Activated B cell treated with CpG ODN at 0.5 μM for 24 hours (primary cell): ENCODE data around the gene SFSWAP. TPM values are rescaled to one million over a fixed set of nuclear protein-coding genes. Genes with fewer than 3 reads are reported as not detected.

Experiments
- ATAC-seq: fragments of 200-7000 bp; cut with Tn5 transposase; one replicate; pipeline ENCODE4 v1.10.0; 2021; ENCODE audit warnings: low read depth, mild to moderate bottlenecking, moderate library complexity
- CTCF ChIA-PET: fragments of 350-600 bp; sonication (Branson Sonifier 250); formaldehyde crosslinking; loops from one replicate; lab custom pipeline; 2021; ENCODE audit warnings: antibody characterized with exemption; lab: Charles Lee
- POLR2A ChIA-PET: fragments of 350-600 bp; sonication (Branson Sonifier 250); formaldehyde crosslinking; loops from one replicate; lab custom pipeline; 2021; ENCODE audit warnings: antibody characterized with exemption; lab: Charles Lee
- DNase-seq: peaks from one replicate; pipeline ENCODE4 v3.0.0; 2022
- H3K27ac Mint-ChIP-seq: one replicate; pipeline ENCODE4 v1.8.0; 2020; ENCODE audit warnings: mixed read lengths
- H3K27me3 Mint-ChIP-seq: one replicate; pipeline ENCODE4 v1.8.0; 2021; ENCODE audit warnings: mixed read lengths
- H3K36me3 Mint-ChIP-seq: one replicate; pipeline ENCODE4 v1.8.0; 2021; ENCODE audit warnings: low read depth, mixed read lengths
- H3K4me1 Mint-ChIP-seq: one replicate; pipeline ENCODE4 v1.8.0; 2021; ENCODE audit warnings: mixed read lengths
- H3K4me3 Mint-ChIP-seq: one replicate; pipeline ENCODE4 v1.8.0; 2020; ENCODE audit warnings: mild to moderate bottlenecking, mixed read lengths
- H3K9me3 Mint-ChIP-seq: one replicate; pipeline ENCODE4 v1.8.0; 2020; ENCODE audit warnings: mixed read lengths
- intact Hi-C: fragments of 100-400 bp; cut with micrococcal nuclease; formaldehyde crosslinking; loops from one replicate; pipeline ENCODE4 v1.15.1; 2024
- total RNA-seq: library from RNA; stranded (reverse); gene quantifications from 2 replicates; pipeline ENCODE4 v1.2.3, GENCODE V29; 2022
- TF ChIP-seq, protein P1 (sequence below): fragments of 200-600 bp; IDR thresholded peaks from one replicate; pipeline ENCODE4 v1.8.0; 2022; ENCODE audit warnings: antibody characterized with exemption, mild to moderate bottlenecking

Gene SFSWAP
- total RNA-seq, 1 donor from 2014 or later = 88.0 TPM

DNA sequence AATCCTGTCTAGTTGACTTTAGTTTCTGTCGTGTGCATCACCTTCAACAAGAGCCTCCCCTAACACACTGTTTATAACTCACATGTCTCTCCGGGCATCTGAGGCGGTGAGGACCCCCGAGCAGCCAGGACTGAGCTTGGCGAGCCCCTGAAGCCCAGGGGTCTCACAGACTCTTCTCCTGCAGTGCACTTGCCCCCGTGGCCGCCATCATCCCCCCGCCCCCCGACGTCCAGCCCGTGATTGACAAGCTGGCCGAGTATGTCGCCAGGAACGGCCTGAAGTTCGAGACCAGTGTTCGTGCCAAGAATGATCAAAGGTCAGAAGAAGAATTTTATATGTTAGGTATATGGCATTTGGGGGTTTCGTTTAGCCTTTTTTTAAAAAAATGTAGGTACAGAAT is 43.3 kb downstream of the SFSWAP start:
- DNase-seq (no peak), ATAC-seq (no peak)
- TF ChIP-seq, protein P1, sequence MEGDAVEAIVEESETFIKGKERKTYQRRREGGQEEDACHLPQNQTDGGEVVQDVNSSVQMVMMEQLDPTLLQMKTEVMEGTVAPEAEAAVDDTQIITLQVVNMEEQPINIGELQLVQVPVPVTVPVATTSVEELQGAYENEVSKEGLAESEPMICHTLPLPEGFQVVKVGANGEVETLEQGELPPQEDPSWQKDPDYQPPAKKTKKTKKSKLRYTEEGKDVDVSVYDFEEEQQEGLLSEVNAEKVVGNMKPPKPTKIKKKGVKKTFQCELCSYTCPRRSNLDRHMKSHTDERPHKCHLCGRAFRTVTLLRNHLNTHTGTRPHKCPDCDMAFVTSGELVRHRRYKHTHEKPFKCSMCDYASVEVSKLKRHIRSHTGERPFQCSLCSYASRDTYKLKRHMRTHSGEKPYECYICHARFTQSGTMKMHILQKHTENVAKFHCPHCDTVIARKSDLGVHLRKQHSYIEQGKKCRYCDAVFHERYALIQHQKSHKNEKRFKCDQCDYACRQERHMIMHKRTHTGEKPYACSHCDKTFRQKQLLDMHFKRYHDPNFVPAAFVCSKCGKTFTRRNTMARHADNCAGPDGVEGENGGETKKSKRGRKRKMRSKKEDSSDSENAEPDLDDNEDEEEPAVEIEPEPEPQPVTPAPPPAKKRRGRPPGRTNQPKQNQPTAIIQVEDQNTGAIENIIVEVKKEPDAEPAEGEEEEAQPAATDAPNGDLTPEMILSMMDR = no peak
- Mint-ChIP-seq H3K27ac (no peak overlapping the region), H3K9me3 (no peaks in the 10 kb centered on the region), H3K27me3 (no peaks in the 10 kb centered on the region), H3K36me3 (peaks cover 92% of the 10 kb centered on the region), H3K4me3 (no peak overlapping the region), H3K4me1 (peaks cover 7% of the 10 kb centered on the region)
- intact Hi-C loops = no loop called here
- ChIA-PET CTCF (interaction anchor here (1.3 to 2.5 kb wide), 3 partner anchors 13 to 75 kb away, joined by 3 to 33 read pairs (median 3); partner anchors contain the start of gene MMP17), POLR2A (no interaction called here)

DNA sequence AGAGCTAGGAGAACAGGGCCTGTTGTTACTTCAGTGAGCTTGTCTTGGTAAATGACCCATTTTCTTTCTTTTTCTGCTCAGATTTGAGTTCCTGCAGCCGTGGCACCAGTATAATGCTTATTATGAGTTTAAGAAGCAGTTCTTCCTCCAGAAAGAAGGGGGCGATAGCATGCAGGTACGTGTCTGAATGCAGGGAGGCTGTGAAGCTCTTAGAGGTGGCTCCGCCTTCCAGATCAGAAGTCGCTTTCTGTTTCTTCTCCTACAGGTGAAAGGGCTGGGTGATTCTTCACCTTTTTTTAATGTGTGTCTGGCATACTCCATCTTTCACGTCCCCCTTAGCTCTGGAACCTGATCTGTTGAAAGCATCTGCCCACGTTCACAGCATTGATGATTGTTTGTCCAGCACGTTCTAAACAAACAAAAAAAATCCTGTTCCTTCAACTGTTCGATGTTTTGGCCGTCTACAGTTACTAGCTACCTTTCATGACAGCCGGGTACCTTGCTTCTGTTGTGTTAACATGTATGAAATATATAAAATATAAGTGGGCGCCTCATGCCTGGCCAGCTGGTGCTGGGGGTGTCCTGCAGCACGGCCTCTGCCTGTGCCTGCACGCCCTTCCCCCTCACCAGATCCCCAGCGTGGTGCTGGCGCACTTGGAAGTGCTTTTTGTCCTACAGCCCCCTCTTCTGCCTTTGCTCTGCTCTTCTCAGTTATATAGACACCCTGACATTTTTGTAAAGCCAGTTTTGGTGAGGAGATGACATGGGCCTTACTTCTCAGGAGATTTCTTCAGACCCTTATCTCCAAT is 44.6 kb downstream of the SFSWAP start:
- ATAC-seq (peak; percentile 93), DNase-seq (no peak)
- POLR2A ChIA-PET = interaction anchor here (0.7 to 1.2 kb wide), 2 partner anchors 45 to 75 kb away, joined by 4 read pairs; partner anchors contain the start of gene SFSWAP
- Mint-ChIP-seq H3K9me3 (no peaks in the 10 kb centered on the region), H3K27me3 (no peaks in the 10 kb centered on the region), H3K36me3 (peaks cover 83% of the 10 kb centered on the region), H3K27ac (no peak overlapping the region), H3K4me3 (no peak overlapping the region), H3K4me1 (peaks cover 7% of the 10 kb centered on the region)
- intact Hi-C loops = loop anchor here (1.0 kb wide), 1 partner anchor 73 kb away; the partner anchor contains the start of gene MMP17
- CTCF ChIA-PET = interaction anchor here (0.7 to 2.5 kb wide), 11 partner anchors 9 to 194 kb away, joined by 3 to 33 read pairs (median 3); partner anchors contain the start of genes EP400 and MMP17
- TF ChIP-seq, protein P1 = no peak

DNA sequence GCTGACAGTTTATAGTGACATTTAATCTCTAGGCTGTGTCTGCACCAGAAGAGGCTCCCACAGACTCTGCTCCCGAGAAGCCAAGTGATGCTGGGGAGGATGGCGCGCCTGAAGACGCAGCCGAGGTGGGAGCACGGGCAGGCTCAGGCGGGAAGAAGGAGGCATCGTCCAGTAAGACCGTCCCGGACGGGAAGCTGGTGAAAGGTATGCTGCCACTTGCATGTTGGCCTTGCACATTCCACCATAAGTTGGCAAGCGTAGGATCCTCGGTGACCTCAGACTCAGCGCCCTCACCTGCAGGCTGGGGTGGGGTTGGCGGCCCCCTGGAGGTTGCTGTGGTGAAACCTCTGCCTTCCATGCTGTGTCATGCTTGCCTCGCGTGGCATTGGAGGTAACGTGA is 45.6 kb downstream of the SFSWAP start:
- ATAC-seq (no peak), DNase-seq (no peak)
- intact Hi-C loops = no loop called here
- peaks cover 85% of the 10 kb centered on the region for H3K36me3 Mint-ChIP-seq
- no peak overlapping the region for H3K27ac Mint-ChIP-seq
- H3K4me3 Mint-ChIP-seq = no peak overlapping the region
- peaks cover 7% of the 10 kb centered on the region for H3K4me1 Mint-ChIP-seq
- POLR2A ChIA-PET = no interaction called here
- TF ChIP-seq, protein P1 = no peak
- H3K9me3 Mint-ChIP-seq = no peaks in the 10 kb centered on the region
- CTCF ChIA-PET = interaction anchor here (2.5 kb wide), 1 partner anchor 73 kb away, joined by 33 read pairs; the partner anchor contains the start of gene MMP17
- no peaks in the 10 kb centered on the region for H3K27me3 Mint-ChIP-seq

DNA sequence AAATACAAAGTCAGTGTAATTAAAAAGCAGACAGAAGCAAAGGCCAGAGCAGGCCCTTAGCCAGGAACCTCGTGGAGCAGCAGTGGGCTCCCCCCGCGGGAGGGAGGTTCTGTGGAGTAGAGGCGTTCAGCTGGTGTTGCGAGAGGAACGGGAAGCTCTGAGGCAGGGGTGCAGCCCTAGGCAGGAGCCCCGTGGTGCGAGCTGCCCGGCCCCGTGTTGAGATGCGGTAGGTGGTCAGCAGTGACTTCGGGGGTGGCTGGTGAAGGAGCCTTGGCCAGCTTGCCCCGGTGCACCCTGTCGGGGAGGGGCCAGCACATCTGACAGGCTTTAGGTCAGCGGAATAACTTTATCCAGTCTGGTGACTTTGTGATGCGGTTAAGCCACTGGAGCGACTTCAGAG is 46.2 kb downstream of the SFSWAP start:
- ATAC-seq = no peak
- ChIA-PET CTCF (no interaction called here), POLR2A (interaction anchor here (0.6 kb wide), 1 partner anchor 97 kb away, joined by 3 read pairs; no protein-coding TSS in a partner anchor)
- Mint-ChIP-seq H3K4me3 (no peak overlapping the region), H3K27ac (no peak overlapping the region), H3K4me1 (peaks cover 7% of the 10 kb centered on the region), H3K36me3 (peaks cover 84% of the 10 kb centered on the region), H3K9me3 (no peaks in the 10 kb centered on the region), H3K27me3 (no peaks in the 10 kb centered on the region)
- TF ChIP-seq, protein P1 = no peak
- intact Hi-C loops = no loop called here
- DNase-seq = no peak

DNA sequence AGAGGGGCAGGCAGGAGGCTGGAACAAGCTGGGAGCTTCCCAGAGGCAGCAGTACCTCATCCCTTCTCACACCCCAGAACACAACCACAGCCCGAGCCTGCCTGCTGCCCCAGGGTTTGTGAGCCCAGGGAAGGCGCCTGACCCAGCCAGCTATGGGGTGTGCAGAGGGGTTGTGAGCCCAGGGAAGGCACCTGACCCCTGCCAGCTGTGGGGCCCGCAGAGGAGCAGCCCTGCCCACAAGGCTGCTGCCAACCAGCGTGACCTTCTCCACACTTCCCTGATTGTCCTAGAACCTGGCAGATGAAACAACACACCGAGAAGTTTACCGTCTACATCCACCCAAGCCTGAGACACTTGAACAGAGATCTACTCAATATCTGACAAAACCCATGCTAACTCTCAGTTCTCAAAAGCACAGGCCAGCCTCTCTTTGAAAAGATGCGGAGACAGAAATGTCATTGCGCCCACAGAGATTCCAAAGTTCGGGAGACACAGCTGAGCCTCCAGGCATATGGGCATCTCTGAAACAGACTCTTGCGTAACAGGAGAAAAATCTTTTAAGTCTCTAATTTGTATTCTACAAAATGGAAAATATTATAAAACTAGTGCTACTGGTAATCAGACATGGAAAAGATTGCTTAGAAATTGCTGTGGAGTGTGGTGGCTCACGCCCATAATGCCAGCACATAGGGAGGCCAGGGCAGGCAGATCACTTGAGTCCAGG is 47.3 kb downstream of the SFSWAP start:
- H3K36me3 Mint-ChIP-seq = peaks cover 82% of the 10 kb centered on the region

More for the DNA sequence above, 47.3 kb downstream of the SFSWAP start:
- DNase-seq (no peak), ATAC-seq (no peak)
- intact Hi-C loops = no loop called here
- H3K27ac Mint-ChIP-seq = no peak overlapping the region
- H3K27me3 Mint-ChIP-seq = no peaks in the 10 kb centered on the region
- no peak overlapping the region for H3K4me3 Mint-ChIP-seq
- peaks cover 7% of the 10 kb centered on the region for H3K4me1 Mint-ChIP-seq
- CTCF ChIA-PET = no interaction called here
- POLR2A ChIA-PET = no interaction called here
- no peaks in the 10 kb centered on the region for H3K9me3 Mint-ChIP-seq
- TF ChIP-seq, protein P1 = no peak
